Stimulated activated CD4-positive, alpha-beta T cell treated with anti-CD3 and anti-CD28 coated beads, Interleukin-15, amount 100 ng/mL, for 24 hours (primary cell): ENCODE data around the gene SMG1.
"Not testable (repeated sequence)": the region's sequence is repeated elsewhere in the genome, so short reads cannot be mapped to it uniquely, and the experiment has no call there.

Experiments
- DNase-seq: peaks from one replicate; pipeline ENCODE4 v3.0.0-alpha.2; 2020

SMG1 gene

DNA sequence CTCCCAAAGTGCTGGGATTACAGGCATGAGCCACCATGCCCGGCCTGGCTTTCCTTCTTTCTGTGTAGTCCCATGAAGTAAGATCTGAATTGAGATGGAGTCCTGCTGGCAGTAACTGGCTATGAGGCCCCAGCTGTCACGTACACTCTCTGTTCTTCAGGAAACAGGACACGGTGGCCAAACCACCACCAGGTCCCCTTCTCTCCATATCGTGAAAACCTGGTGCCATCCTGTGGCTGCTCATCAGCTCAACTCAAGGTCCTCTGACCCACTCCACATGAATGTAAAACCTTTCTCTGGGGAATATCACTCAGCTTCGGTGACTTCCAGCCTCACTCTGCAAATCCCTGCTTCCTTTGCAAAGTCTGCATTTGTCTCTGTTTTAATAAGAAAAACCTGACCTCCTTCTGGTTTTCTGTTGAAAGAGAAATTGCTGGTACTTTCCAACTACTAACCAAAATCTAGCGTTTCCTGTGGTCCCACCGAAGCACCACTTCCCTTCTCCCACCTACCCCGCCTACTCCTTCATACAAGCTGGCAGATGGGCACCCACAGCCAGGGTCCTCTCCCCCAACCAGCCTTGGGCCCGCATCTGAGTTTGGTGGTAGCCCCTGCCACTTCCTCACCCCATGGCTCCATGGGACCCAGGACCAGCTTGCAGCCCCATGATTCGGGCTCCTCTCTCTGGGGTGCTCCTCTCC, 168.1 kb downstream of the SMG1 start:
- not testable (repeated sequence) for DNase-seq

DNA sequence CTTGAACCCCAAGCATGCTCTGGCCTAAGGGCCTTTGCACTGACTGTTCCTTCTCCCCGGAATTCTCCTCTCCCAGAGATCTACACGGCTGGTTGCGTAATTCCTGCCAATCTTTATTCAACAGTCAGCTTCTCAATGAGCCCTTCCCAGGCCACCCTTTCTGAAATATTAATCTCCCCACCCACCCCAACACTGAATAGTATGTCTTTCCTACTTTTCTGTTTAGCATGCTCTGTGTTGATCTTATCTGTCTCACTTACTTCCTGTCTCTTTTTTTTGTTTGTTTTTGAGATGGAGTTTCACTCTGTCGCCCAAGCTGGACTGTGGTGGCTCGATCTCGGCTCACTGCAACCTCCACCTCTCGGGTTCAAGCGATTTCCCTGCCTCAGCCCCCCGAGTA, 169.6 kb downstream of the SMG1 start:
- not testable (repeated sequence) for DNase-seq
